ENCODE data around the gene TRIM39. TPM values are rescaled to one million over a fixed set of nuclear protein-coding genes. Genes with fewer than 3 reads are reported as not detected.
A peak's percentile ranks its signal among the peaks of the same experiment; 100 is the strongest.

Gene TRIM39
- total and polyA plus RNA-seq, 9 of the 15 experiments (the other 6 are each of a cell fraction or from before 2014, with no cell fraction given): 5.6 to 17.7 (median 12.8) TPM

DNA sequence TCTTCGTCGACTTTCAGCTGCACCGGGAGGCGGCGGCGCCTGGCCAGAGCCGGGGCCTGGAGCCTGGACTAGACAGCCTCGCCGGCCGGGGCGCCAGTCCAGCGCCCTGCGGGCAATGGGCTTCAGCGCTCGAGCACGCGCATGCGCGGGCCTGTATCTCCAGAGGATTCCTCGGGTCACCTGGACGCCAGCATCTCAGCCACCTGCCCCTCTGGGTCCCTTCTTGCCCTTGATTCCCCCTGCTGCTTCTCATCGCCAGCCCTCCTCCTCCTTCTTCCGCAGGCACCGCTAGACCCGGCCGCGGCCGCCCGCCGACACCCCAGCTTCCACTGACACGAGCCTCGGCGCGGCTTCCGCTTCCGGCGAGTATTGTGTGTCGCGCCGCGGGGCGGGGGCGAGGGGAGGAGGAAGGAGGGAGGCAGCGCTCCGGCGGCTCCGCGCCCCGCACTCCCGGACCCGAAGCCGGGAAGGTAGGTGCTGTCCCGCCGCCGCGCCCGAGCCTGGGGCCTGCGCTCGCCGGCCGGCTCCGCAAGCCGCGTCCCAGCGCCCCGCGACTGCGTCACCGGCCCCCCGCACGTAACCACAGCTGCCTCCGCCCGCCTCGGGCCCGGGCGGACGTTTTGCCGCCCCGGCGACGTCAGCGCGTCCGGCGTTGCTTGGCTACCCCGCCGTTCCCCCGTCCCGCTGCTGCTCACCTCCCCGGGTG, at the start of gene TRIM39 (continued):
- peak; percentile 21 for TF ChIP-seq RBM22 (IDR thresholded peaks at IDR 0.05; ENCODE audit: low read depth, low read length, poor library complexity, severe bottlenecking)
- TF ChIP-seq ATF7 (IDR thresholded peaks at IDR 0.05): peak; percentile 96
- peak; percentile 87 for TF ChIP-seq CTBP1 (IDR thresholded peaks at IDR 0.05; ENCODE audit: borderline replicate concordance)
- TF ChIP-seq POLR2AphosphoS5 (IDR thresholded peaks at IDR 0.05; ENCODE audit: control insufficient read depth, insufficient read depth, low read depth, low read length): peak; percentile 70
- TF ChIP-seq KLF16 (IDR thresholded peaks at IDR 0.05): no peak
- TF ChIP-seq CC2D1A (IDR thresholded peaks at IDR 0.05): no peak
- TF ChIP-seq, protein P1, sequence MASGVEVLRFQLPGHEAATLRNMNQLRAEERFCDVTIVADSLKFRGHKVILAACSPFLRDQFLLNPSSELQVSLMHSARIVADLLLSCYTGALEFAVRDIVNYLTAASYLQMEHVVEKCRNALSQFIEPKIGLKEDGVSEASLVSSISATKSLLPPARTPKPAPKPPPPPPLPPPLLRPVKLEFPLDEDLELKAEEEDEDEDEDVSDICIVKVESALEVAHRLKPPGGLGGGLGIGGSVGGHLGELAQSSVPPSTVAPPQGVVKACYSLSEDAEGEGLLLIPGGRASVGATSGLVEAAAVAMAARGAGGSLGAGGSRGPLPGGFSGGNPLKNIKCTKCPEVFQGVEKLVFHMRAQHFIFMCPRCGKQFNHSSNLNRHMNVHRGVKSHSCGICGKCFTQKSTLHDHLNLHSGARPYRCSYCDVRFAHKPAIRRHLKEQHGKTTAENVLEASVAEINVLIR (CRISPR knock-in tag; IDR thresholded peaks at IDR 0.05): peak; percentile 86
- TF ChIP-seq ELF4 (CRISPR knock-in tag; IDR thresholded peaks at IDR 0.05): peak; percentile 90
- no peak for TF ChIP-seq ESRRB (CRISPR knock-in tag; IDR thresholded peaks at IDR 0.05; ENCODE audit: borderline replicate concordance)
- peak; percentile 84 for TF ChIP-seq HNRNPLL (IDR thresholded peaks at IDR 0.05; ENCODE audit: low read depth, low read length, poor library complexity, severe bottlenecking)
- TF ChIP-seq ZNF589 (CRISPR knock-in tag; IDR thresholded peaks at IDR 0.05; ENCODE audit: low read depth): no peak
- TF ChIP-seq RFX5 (IDR thresholded peaks at IDR 0.05; ENCODE audit: low read depth, low read length): no peak
- TF ChIP-seq PPARD (CRISPR knock-in tag; IDR thresholded peaks at IDR 0.05): no peak
- TF ChIP-seq, protein P2, sequence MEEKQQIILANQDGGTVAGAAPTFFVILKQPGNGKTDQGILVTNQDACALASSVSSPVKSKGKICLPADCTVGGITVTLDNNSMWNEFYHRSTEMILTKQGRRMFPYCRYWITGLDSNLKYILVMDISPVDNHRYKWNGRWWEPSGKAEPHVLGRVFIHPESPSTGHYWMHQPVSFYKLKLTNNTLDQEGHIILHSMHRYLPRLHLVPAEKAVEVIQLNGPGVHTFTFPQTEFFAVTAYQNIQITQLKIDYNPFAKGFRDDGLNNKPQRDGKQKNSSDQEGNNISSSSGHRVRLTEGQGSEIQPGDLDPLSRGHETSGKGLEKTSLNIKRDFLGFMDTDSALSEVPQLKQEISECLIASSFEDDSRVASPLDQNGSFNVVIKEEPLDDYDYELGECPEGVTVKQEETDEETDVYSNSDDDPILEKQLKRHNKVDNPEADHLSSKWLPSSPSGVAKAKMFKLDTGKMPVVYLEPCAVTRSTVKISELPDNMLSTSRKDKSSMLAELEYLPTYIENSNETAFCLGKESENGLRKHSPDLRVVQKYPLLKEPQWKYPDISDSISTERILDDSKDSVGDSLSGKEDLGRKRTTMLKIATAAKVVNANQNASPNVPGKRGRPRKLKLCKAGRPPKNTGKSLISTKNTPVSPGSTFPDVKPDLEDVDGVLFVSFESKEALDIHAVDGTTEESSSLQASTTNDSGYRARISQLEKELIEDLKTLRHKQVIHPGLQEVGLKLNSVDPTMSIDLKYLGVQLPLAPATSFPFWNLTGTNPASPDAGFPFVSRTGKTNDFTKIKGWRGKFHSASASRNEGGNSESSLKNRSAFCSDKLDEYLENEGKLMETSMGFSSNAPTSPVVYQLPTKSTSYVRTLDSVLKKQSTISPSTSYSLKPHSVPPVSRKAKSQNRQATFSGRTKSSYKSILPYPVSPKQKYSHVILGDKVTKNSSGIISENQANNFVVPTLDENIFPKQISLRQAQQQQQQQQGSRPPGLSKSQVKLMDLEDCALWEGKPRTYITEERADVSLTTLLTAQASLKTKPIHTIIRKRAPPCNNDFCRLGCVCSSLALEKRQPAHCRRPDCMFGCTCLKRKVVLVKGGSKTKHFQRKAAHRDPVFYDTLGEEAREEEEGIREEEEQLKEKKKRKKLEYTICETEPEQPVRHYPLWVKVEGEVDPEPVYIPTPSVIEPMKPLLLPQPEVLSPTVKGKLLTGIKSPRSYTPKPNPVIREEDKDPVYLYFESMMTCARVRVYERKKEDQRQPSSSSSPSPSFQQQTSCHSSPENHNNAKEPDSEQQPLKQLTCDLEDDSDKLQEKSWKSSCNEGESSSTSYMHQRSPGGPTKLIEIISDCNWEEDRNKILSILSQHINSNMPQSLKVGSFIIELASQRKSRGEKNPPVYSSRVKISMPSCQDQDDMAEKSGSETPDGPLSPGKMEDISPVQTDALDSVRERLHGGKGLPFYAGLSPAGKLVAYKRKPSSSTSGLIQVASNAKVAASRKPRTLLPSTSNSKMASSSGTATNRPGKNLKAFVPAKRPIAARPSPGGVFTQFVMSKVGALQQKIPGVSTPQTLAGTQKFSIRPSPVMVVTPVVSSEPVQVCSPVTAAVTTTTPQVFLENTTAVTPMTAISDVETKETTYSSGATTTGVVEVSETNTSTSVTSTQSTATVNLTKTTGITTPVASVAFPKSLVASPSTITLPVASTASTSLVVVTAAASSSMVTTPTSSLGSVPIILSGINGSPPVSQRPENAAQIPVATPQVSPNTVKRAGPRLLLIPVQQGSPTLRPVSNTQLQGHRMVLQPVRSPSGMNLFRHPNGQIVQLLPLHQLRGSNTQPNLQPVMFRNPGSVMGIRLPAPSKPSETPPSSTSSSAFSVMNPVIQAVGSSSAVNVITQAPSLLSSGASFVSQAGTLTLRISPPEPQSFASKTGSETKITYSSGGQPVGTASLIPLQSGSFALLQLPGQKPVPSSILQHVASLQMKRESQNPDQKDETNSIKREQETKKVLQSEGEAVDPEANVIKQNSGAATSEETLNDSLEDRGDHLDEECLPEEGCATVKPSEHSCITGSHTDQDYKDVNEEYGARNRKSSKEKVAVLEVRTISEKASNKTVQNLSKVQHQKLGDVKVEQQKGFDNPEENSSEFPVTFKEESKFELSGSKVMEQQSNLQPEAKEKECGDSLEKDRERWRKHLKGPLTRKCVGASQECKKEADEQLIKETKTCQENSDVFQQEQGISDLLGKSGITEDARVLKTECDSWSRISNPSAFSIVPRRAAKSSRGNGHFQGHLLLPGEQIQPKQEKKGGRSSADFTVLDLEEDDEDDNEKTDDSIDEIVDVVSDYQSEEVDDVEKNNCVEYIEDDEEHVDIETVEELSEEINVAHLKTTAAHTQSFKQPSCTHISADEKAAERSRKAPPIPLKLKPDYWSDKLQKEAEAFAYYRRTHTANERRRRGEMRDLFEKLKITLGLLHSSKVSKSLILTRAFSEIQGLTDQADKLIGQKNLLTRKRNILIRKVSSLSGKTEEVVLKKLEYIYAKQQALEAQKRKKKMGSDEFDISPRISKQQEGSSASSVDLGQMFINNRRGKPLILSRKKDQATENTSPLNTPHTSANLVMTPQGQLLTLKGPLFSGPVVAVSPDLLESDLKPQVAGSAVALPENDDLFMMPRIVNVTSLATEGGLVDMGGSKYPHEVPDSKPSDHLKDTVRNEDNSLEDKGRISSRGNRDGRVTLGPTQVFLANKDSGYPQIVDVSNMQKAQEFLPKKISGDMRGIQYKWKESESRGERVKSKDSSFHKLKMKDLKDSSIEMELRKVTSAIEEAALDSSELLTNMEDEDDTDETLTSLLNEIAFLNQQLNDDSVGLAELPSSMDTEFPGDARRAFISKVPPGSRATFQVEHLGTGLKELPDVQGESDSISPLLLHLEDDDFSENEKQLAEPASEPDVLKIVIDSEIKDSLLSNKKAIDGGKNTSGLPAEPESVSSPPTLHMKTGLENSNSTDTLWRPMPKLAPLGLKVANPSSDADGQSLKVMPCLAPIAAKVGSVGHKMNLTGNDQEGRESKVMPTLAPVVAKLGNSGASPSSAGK (IDR thresholded peaks at IDR 0.05): no peak
- peak; percentile 8; the same call in 1 of the 2 replicates for TF ChIP-seq SMAD2 (IDR thresholded peaks at IDR 0.05; ENCODE audit: low read depth, low read length)
- no peak for TF ChIP-seq ZNF41 (CRISPR knock-in tag; conservative IDR thresholded peaks at IDR 0.05)
